Tibial nerve (tissue), 4 donors: ENCODE results near the gene PDE1C. TPM values are rescaled to one million over a fixed set of nuclear protein-coding genes. Genes with fewer than 3 reads are reported as not detected.

Experiments used
- DNase-seq, 2 donors: peaks; one replicate each; pipeline ENCODE4 v3.0.0-alpha.2; 2019; ENCODE audit warnings: low spot score in 2 of 2
- H3K27ac ChIP-seq, 4 donors: fragments of 200-600 bp; sonication (generic) in 3 of 4; one replicate each; pipeline ENCODE4 v1.5.1; 2017 to 2019; ENCODE audit warnings: mild to moderate bottlenecking in 1 of 4
- H3K27me3 ChIP-seq, 2 donors: fragments of 200-600 bp; sonication (generic) in 1 of 2; one replicate each; pipeline versions ENCODE4 v1.5.1 to v1.6.0; 2017 to 2019
- H3K36me3 ChIP-seq, 3 donors: fragments of 200-600 bp; sonication (generic); one replicate each; pipeline ENCODE4 v1.5.1; 2018 to 2019
- H3K4me1 ChIP-seq, 4 donors: fragments of 200-600 bp; sonication (generic) in 3 of 4; one replicate each; pipeline ENCODE4 v1.5.1; 2017 to 2019
- H3K4me3 ChIP-seq, 4 donors: fragments of 200-600 bp; sonication (generic) in 3 of 4; one replicate each; pipeline ENCODE4 v1.5.1; 2017 to 2019; ENCODE audit warnings: mild to moderate bottlenecking in 1 of 4, moderate library complexity in 1 of 4
- H3K9me3 ChIP-seq, 4 donors: fragments of 200-600 bp; sonication (generic) in 3 of 4; one replicate each; pipeline ENCODE4 v1.5.1; 2017 to 2019
- CTCF ChIP-seq, 5 experiments: fragments of 200-600 bp in 3 of 5; fragments of 450-650 bp in 2 of 5; sonication (generic) in 3 of 5; IDR thresholded peaks; one replicate each; pipeline ENCODE4 v1.5.1; 2016 to 2019; ENCODE audit warnings: antibody characterized with exemption in 5 of 5, mild to moderate bottlenecking in 3 of 5, moderate library complexity in 2 of 5
- EP300 ChIP-seq, 2 donors: sonication (generic); formaldehyde crosslinking; IDR thresholded peaks; one replicate each; pipeline ENCODE4 v1.6.1; 2017; ENCODE audit warnings: antibody characterized with exemption in 2 of 2, mild to moderate bottlenecking in 1 of 2
- POLR2A ChIP-seq, 2 donors: fragments of 450-650 bp; IDR thresholded peaks; one replicate each; pipeline ENCODE4 v1.6.1; 2017; ENCODE audit warnings: antibody characterized with exemption in 2 of 2, mild to moderate bottlenecking in 2 of 2, moderate library complexity in 2 of 2
- WGBS, 2 donors: methylation state at CpG; one replicate each; pipeline ENCODE4 v1.1.5; 2018; 5-methylcytosine and 5-hydroxymethylcytosine counted together
- total RNA-seq, 4 donors: library from RNA; depleted of rRNA; stranded (reverse); fragments of >200 nt; gene quantifications; one replicate each; pipeline ENCODE4 v1.1.0, GENCODE V29; 2016

Gene PDE1C
- total RNA-seq, 4 donors from 2014 or later, result 10.6 to 31.8 (median 20.7) TPM

- H3K27me3 ChIP-seq, result no peaks in the 10 kb centered on the region
- 32 to 56% methylated on average over 1 of the region's 1 CpG for WGBS, 2 donors
- no peak overlapping the region for H3K4me3 ChIP-seq
- no peak for DNase-seq
- TF ChIP-seq CTCF (IDR thresholded peaks at IDR 0.05) (no peak), EP300 (IDR thresholded peaks at IDR 0.05) (no peak), POLR2A (IDR thresholded peaks at IDR 0.05) (no peak)
- peaks cover 0 to 22% (median 3%) of the 10 kb centered on the region in 4 donors for H3K4me1 ChIP-seq
- H3K9me3 ChIP-seq, result no peaks in the 10 kb centered on the region
- no peaks in the 10 kb centered on the region for H3K36me3 ChIP-seq
- H3K27ac ChIP-seq, result peak overlapping the region in 2 of 4 donors; percentile 26 to 66
Observed at GRCh38 chr7:31788445-31788844, 281.8 kb downstream of the PDE1C start.

- no peaks in the 10 kb centered on the region for H3K27me3 ChIP-seq
- no peaks in the 10 kb centered on the region for H3K9me3 ChIP-seq
- no peak overlapping the region for H3K4me3 ChIP-seq
- no peak for DNase-seq
- H3K36me3 ChIP-seq, result no peaks in the 10 kb centered on the region
- TF ChIP-seq EP300 (IDR thresholded peaks at IDR 0.05) (no peak), CTCF (IDR thresholded peaks at IDR 0.05) (no peak), POLR2A (IDR thresholded peaks at IDR 0.05) (no peak)
- peaks cover 0 to 26% (median 3%) of the 10 kb centered on the region in 4 donors for H3K4me1 ChIP-seq
- H3K27ac ChIP-seq, result no peak overlapping the region
- WGBS, 2 donors, result 37 to 39% methylated on average over 3 of the region's 3 CpGs
Observed at GRCh38 chr7:31786326-31786725, 283.9 kb downstream of the PDE1C start.

GRCh38 chr7:31785101-31785500 lies 285.1 kb downstream of the PDE1C start:
- no peaks in the 10 kb centered on the region for H3K9me3 ChIP-seq
- WGBS, 2 donors, result 41 to 48% methylated on average over 2 of the region's 2 CpGs
- DNase-seq, result no peak
- no peaks in the 10 kb centered on the region for H3K27me3 ChIP-seq
- H3K27ac ChIP-seq, result peak overlapping the region in 1 of 4 donors; percentile 49
- peaks cover 0 to 26% (median 3%) of the 10 kb centered on the region in 4 donors for H3K4me1 ChIP-seq
- no peak overlapping the region for H3K4me3 ChIP-seq
- H3K36me3 ChIP-seq, result no peaks in the 10 kb centered on the region
- TF ChIP-seq POLR2A (IDR thresholded peaks at IDR 0.05), result no peak
- no peak for TF ChIP-seq EP300 (IDR thresholded peaks at IDR 0.05)
- TF ChIP-seq CTCF (IDR thresholded peaks at IDR 0.05), result no peak

- no peaks in the 10 kb centered on the region for H3K36me3 ChIP-seq
- no peaks in the 10 kb centered on the region for H3K27me3 ChIP-seq
- 55 to 56% methylated on average over 2 of the region's 2 CpGs for WGBS, 2 donors
- no peak for DNase-seq
- no peaks in the 10 kb centered on the region for H3K9me3 ChIP-seq
- no peak overlapping the region for H3K27ac ChIP-seq
- H3K4me3 ChIP-seq, result no peak overlapping the region
- no peak for TF ChIP-seq CTCF (IDR thresholded peaks at IDR 0.05)
- TF ChIP-seq EP300 (IDR thresholded peaks at IDR 0.05), result no peak
- no peak for TF ChIP-seq POLR2A (IDR thresholded peaks at IDR 0.05)
- peaks cover 0 to 19% (median 3%) of the 10 kb centered on the region in 4 donors for H3K4me1 ChIP-seq
Observed at GRCh38 chr7:31783221-31783620, 287.0 kb downstream of the PDE1C start.

GRCh38 chr7:31782411-31782991 lies 287.7 kb downstream of the PDE1C start:
- Histone ChIP-seq H3K36me3 (no peaks in the 10 kb centered on the region), H3K9me3 (no peaks in the 10 kb centered on the region), H3K4me1 (peaks cover 0 to 19% (median 3%) of the 10 kb centered on the region in 4 donors), H3K4me3 (no peak overlapping the region), H3K27me3 (no peaks in the 10 kb centered on the region), H3K27ac (no peak overlapping the region)
- 56 to 60% methylated on average over 7 of the region's 7 CpGs for WGBS, 2 donors
- DNase-seq, result no peak
- TF ChIP-seq CTCF (IDR thresholded peaks at IDR 0.05) (peak; percentile 47 to 72 (median 53)), EP300 (IDR thresholded peaks at IDR 0.05) (no peak)
